Measurements from ENCODE around the gene KANK3. TPM values are rescaled to one million over a fixed set of nuclear protein-coding genes. Genes with fewer than 3 reads are reported as not detected.
"Not testable (repeated sequence)": the region's sequence is repeated elsewhere in the genome, so short reads cannot be mapped to it uniquely, and the experiment has no call there.

KANK3 gene
- polyA plus RNA-seq, 1 donor (not counting 4 experiments of a cell fraction or from before 2014, with no cell fraction given): 0.16 TPM

DNA sequence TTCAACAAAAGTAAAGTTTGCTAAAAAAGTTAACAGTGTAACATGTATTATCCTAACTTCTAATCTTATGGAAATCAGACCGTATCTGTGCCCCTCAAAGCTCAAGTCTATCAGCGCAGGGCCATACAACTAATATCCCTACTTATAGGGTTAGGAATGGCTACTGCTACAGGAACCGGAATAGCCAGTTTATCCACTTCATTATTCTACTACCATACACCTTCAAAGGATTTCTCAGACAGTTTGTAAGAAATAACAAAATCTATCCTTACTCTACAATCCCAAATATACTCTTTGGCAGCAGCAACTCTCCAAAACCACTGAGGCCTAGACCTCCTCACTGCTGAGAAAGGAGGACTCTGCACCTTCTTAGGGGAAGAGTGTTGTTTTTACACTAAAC lies 42.5 kb upstream of the KANK3 start:
- H3K9me3 ChIP-seq (ENCODE audit: control insufficient read depth, low read depth, low read length); H3K4me1 ChIP-seq (ENCODE audit: control insufficient read depth, extremely low read depth, insufficient read depth, low read length); H3K79me2 ChIP-seq (ENCODE audit: control insufficient read depth, insufficient read depth, low read length); H3K27ac ChIP-seq (ENCODE audit: control insufficient read depth, insufficient read depth, low read length); FAIRE-seq; dilution Hi-C loops (cut with MboI; ENCODE audit: extremely low pct_ligation_motif_present, low sequenced_read_pairs); DNase-seq (ENCODE audit: low read depth, low spot score); H4K20me1 ChIP-seq (ENCODE audit: control insufficient read depth, extremely low read depth, insufficient read depth, low read length); H3K9ac ChIP-seq (ENCODE audit: control insufficient read depth, extremely low read depth, insufficient read depth, low read length); H3K36me3 ChIP-seq (ENCODE audit: control insufficient read depth in 2 of 2, extremely low read depth in 1 of 2, insufficient read depth in 2 of 2, low read length in 2 of 2); H3K4me3 ChIP-seq (ENCODE audit: control insufficient read depth in 2 of 3, extremely low read depth in 1 of 3, insufficient read depth in 2 of 3, low read depth in 1 of 3, low read length in 3 of 3); H2AFZ ChIP-seq (ENCODE audit: control insufficient read depth, low read length); H3K27me3 ChIP-seq (ENCODE audit: control insufficient read depth, extremely low read depth, insufficient read depth, low read length); H3K9me1 ChIP-seq (ENCODE audit: control insufficient read depth, extremely low read depth, insufficient read depth, low read length): not testable (repeated sequence)
- peak overlapping the region; percentile 37 for H3K4me2 ChIP-seq (ENCODE audit: control insufficient read depth, extremely low read depth, insufficient read depth, low read depth, low read length)

DNA sequence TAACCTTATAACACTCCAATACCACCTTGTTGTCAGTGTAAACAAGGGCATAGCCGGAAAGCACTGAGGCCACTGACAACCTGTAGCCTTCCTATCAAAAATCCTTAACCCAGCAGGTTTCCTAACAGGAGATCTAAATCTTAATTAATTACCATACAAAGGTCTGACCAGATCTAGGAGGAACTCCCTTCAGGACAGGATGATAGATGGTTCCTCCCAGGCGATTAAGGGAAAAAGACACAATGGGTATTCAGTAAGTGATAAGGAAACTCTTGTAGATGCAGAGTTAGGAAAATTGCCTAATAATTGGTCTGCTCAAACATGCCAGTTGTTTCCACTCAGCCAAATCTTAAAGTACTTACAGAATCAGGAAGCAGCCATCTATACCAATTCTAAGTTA lies 42.0 kb upstream of the KANK3 start:
- H3K9me3 ChIP-seq (ENCODE audit: control insufficient read depth, low read depth, low read length); FAIRE-seq; H3K79me2 ChIP-seq (ENCODE audit: control insufficient read depth, insufficient read depth, low read length); H4K20me1 ChIP-seq (ENCODE audit: control insufficient read depth, extremely low read depth, insufficient read depth, low read length); dilution Hi-C loops (cut with MboI; ENCODE audit: extremely low pct_ligation_motif_present, low sequenced_read_pairs); H3K9me1 ChIP-seq (ENCODE audit: control insufficient read depth, extremely low read depth, insufficient read depth, low read length); H3K4me1 ChIP-seq (ENCODE audit: control insufficient read depth, extremely low read depth, insufficient read depth, low read length); H2AFZ ChIP-seq (ENCODE audit: control insufficient read depth, low read length); H3K4me2 ChIP-seq (ENCODE audit: control insufficient read depth, extremely low read depth, insufficient read depth, low read depth, low read length); H3K27ac ChIP-seq (ENCODE audit: control insufficient read depth, insufficient read depth, low read length); H3K4me3 ChIP-seq (ENCODE audit: control insufficient read depth in 2 of 3, extremely low read depth in 1 of 3, insufficient read depth in 2 of 3, low read depth in 1 of 3, low read length in 3 of 3); H3K36me3 ChIP-seq (ENCODE audit: control insufficient read depth in 2 of 2, extremely low read depth in 1 of 2, insufficient read depth in 2 of 2, low read length in 2 of 2); DNase-seq (ENCODE audit: low read depth, low spot score); H3K27me3 ChIP-seq (ENCODE audit: control insufficient read depth, extremely low read depth, insufficient read depth, low read length); H3K9ac ChIP-seq (ENCODE audit: control insufficient read depth, extremely low read depth, insufficient read depth, low read length): not testable (repeated sequence)

DNA sequence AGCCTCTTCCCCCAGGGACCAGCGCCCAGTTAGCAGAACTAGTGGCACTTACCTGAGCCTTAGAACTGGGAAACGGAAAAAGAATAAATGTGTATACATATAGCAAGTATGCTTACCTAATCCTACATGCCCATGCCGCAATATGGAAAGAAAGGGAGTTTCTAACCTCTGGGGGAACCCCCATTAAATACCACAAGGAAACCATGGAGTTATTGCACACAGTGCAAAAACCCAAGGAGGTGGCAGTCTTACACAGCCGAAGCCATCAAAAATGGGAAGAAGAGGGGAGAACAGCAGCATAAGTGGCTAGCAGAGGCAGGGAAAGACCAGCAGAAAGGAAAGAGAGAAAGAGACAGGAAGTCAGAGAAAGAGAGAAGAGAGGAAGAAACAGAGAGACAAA lies 41.5 kb upstream of the KANK3 start:
- H3K36me3 ChIP-seq (ENCODE audit: control insufficient read depth in 2 of 2, extremely low read depth in 1 of 2, insufficient read depth in 2 of 2, low read length in 2 of 2); H3K4me3 ChIP-seq (ENCODE audit: control insufficient read depth in 2 of 3, extremely low read depth in 1 of 3, insufficient read depth in 2 of 3, low read depth in 1 of 3, low read length in 3 of 3); H3K9me3 ChIP-seq (ENCODE audit: control insufficient read depth, low read depth, low read length); FAIRE-seq; H3K79me2 ChIP-seq (ENCODE audit: control insufficient read depth, insufficient read depth, low read length); H3K4me2 ChIP-seq (ENCODE audit: control insufficient read depth, extremely low read depth, insufficient read depth, low read depth, low read length); H3K27me3 ChIP-seq (ENCODE audit: control insufficient read depth, extremely low read depth, insufficient read depth, low read length); H4K20me1 ChIP-seq (ENCODE audit: control insufficient read depth, extremely low read depth, insufficient read depth, low read length); dilution Hi-C loops (cut with MboI; ENCODE audit: extremely low pct_ligation_motif_present, low sequenced_read_pairs); H3K27ac ChIP-seq (ENCODE audit: control insufficient read depth, insufficient read depth, low read length); H3K9ac ChIP-seq (ENCODE audit: control insufficient read depth, extremely low read depth, insufficient read depth, low read length); H3K9me1 ChIP-seq (ENCODE audit: control insufficient read depth, extremely low read depth, insufficient read depth, low read length); H3K4me1 ChIP-seq (ENCODE audit: control insufficient read depth, extremely low read depth, insufficient read depth, low read length); DNase-seq (ENCODE audit: low read depth, low spot score); H2AFZ ChIP-seq (ENCODE audit: control insufficient read depth, low read length): not testable (repeated sequence)

DNA sequence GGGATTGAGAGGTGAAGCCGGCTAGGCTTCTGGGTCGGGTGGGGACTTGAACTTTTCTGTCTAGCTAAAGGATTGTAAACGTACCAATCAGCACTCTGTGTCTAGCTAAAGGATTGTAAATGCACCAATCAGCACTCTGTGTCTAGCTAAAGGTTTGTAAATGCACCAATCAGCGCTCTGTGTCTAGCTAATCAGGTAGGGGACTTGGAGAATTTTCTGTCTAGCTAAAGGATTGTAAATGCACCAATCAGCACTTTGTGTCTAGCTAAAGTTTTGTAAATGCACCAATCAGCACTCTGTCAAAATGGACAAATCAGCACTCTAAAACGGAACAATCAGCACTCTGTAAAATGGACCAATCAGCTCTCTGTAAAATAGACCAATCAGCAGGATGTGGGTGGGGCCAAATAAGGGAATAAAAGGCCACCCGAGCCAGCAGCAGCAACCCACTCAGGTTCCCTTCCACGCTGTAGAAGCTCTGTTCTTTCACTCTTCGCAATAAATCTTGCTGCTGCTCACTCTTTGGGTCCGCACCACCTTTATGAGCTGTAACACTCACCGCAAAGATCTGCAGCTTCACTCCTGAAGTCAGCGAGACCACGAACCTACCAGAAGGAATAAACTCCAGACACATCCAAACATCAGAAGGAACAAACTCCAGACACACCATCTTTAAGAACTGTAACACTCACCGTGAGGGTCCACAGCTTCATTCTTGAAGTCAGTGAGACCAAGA lies 36.3 kb upstream of the KANK3 start:
- H3K27me3 ChIP-seq (ENCODE audit: control insufficient read depth, extremely low read depth, insufficient read depth, low read length); H3K9me1 ChIP-seq (ENCODE audit: control insufficient read depth, extremely low read depth, insufficient read depth, low read length); H2AFZ ChIP-seq (ENCODE audit: control insufficient read depth, low read length); H4K20me1 ChIP-seq (ENCODE audit: control insufficient read depth, extremely low read depth, insufficient read depth, low read length); H3K4me1 ChIP-seq (ENCODE audit: control insufficient read depth, extremely low read depth, insufficient read depth, low read length); FAIRE-seq; H3K9me3 ChIP-seq (ENCODE audit: control insufficient read depth, low read depth, low read length); H3K27ac ChIP-seq (ENCODE audit: control insufficient read depth, insufficient read depth, low read length); H3K79me2 ChIP-seq (ENCODE audit: control insufficient read depth, insufficient read depth, low read length); H3K4me3 ChIP-seq (ENCODE audit: control insufficient read depth in 2 of 3, extremely low read depth in 1 of 3, insufficient read depth in 2 of 3, low read depth in 1 of 3, low read length in 3 of 3); H3K9ac ChIP-seq (ENCODE audit: control insufficient read depth, extremely low read depth, insufficient read depth, low read length); DNase-seq (ENCODE audit: low read depth, low spot score); H3K36me3 ChIP-seq (ENCODE audit: control insufficient read depth in 2 of 2, extremely low read depth in 1 of 2, insufficient read depth in 2 of 2, low read length in 2 of 2); H3K4me2 ChIP-seq (ENCODE audit: control insufficient read depth, extremely low read depth, insufficient read depth, low read depth, low read length); dilution Hi-C loops (cut with MboI; ENCODE audit: extremely low pct_ligation_motif_present, low sequenced_read_pairs): not testable (repeated sequence)

All from keratinocyte (primary cell).